K562 (cell line): ENCODE results near the gene POLR2H. TPM values are rescaled to one million over a fixed set of nuclear protein-coding genes. Genes with fewer than 3 reads are reported as not detected.

Source experiments
- CHD2 ChIP-seq: IDR thresholded peaks from 2 replicates; pipeline ENCODE4 v1.6.1; 2011; ENCODE audit warnings: low read depth, low read length
- DIDO1 ChIP-seq: fragments of 450-650 bp; IDR thresholded peaks from 2 replicates; pipeline ENCODE4 v1.6.1; 2016; ENCODE audit warnings: low read depth, missing biosample characterization, missing genetic modification characterization
- DPF2 ChIP-seq: fragments of 450-650 bp; IDR thresholded peaks from 2 replicates; pipeline ENCODE4 v1.6.1; 2016
- FOSL1 ChIP-seq: fragments of 200-800 bp; sonication (Bioruptor generic); conservative IDR thresholded peaks from 2 replicates; pipeline ENCODE4 v1.6.1; 2016; ENCODE audit warnings: missing genetic modification characterization, missing compliant biosample characterization
- GABPA ChIP-seq: fragments of 200-800 bp; sonication (Bioruptor generic); conservative IDR thresholded peaks from 2 replicates; pipeline ENCODE4 v1.6.1; 2016; ENCODE audit warnings: low read depth, missing genetic modification characterization, missing compliant biosample characterization
- GMEB1 ChIP-seq: fragments of 250-450 bp; sonication (Bioruptor Pico); IDR thresholded peaks from 2 replicates; pipeline ENCODE4 v1.4.0; 2020; ENCODE audit warnings: mild to moderate bottlenecking
- HCFC1 ChIP-seq: IDR thresholded peaks from 2 replicates; pipeline ENCODE4 v1.6.1; 2012; ENCODE audit warnings: low read depth, low read length, improper control_type of control experiment
- JUN ChIP-seq, 2 experiments: sonication (generic) in 1 of 2; formaldehyde crosslinking in 1 of 2; IDR thresholded peaks; 2 replicates each; pipeline versions ENCODE4 v1.6.1 to v1.8.0; 2012 to 2022; ENCODE audit warnings: borderline replicate concordance in 2 of 2, mild to moderate bottlenecking in 2 of 2, improper control_type of control experiment in 1 of 2, low read depth in 1 of 2, low read length in 1 of 2, missing genetic modification reagents in 1 of 2
- KDM5B ChIP-seq: fragments of 200-600 bp; sonication (generic); IDR thresholded peaks from 2 replicates; pipeline ENCODE4 v1.6.1; 2012; ENCODE audit warnings: low read depth, mild to moderate bottlenecking, moderate library complexity, low read length, control low read depth, inconsistent platforms; ENCODE audit not compliant: insufficient replicate concordance
- L3MBTL2 ChIP-seq: fragments of 450-650 bp; IDR thresholded peaks from 2 replicates; pipeline ENCODE4 v1.6.1; 2016; ENCODE audit warnings: mild to moderate bottlenecking, moderate library complexity
- MCM7 ChIP-seq, 2 experiments: fragments of 450-650 bp; IDR thresholded peaks; 2 replicates each; pipeline ENCODE4 v1.6.1; 2016 to 2018
- MEIS2 ChIP-seq: fragments of 450-650 bp; IDR thresholded peaks from 2 replicates; pipeline ENCODE4 v1.6.1; 2014; ENCODE audit warnings: mild to moderate bottlenecking; ENCODE audit not compliant: partially characterized antibody
- MYC ChIP-seq, 2 experiments: fragments of 250-450 bp in 1 of 2; sonication (Bioruptor Pico) in 1 of 2; IDR thresholded peaks; 2 replicates each; pipeline versions ENCODE4 v1.5.1 to v1.6.1; 2012 to 2021; ENCODE audit warnings: low read depth in 2 of 2, borderline replicate concordance in 1 of 2, improper control_type of control experiment in 1 of 2, low read length in 1 of 2, mild to moderate bottlenecking in 1 of 2, moderate library complexity in 1 of 2
- NFIX ChIP-seq: fragments of 250-450 bp; sonication (Bioruptor Pico); IDR thresholded peaks from 2 replicates; pipeline ENCODE4 v1.4.0; 2020; ENCODE audit warnings: low read depth, mild to moderate bottlenecking, moderate library complexity
- NFYB ChIP-seq: IDR thresholded peaks from 2 replicates; pipeline ENCODE4 v1.6.1; 2011; ENCODE audit warnings: mild to moderate bottlenecking, moderate library complexity; ENCODE audit not compliant: insufficient read length; ENCODE audit errors: extremely low read depth
- NRF1 ChIP-seq, 2 experiments: fragments of 450-650 bp; IDR thresholded peaks in 1 of 2; conservative IDR thresholded peaks in 1 of 2; 2 replicates each; pipeline ENCODE4 v1.6.1; 2014; ENCODE audit warnings: mild to moderate bottlenecking in 2 of 2
- PCBP2 ChIP-seq: fragments of 200-400 bp; formaldehyde crosslinking; IDR thresholded peaks from 2 replicates; pipeline ENCODE4 v1.6.1; 2018; ENCODE audit warnings: low read length, low read depth, mild to moderate bottlenecking, moderate library complexity; ENCODE audit not compliant: poor library complexity, severe bottlenecking
- SNRNP70 ChIP-seq: fragments of 200-400 bp; formaldehyde crosslinking; optimal IDR thresholded peaks from 2 replicates; pipeline ENCODE3; 2017; ENCODE audit warnings: low read depth, low read length
- TFAP4 ChIP-seq: sonication (generic); formaldehyde crosslinking; IDR thresholded peaks from 2 replicates; pipeline ENCODE4 v1.8.0; 2022; ENCODE audit warnings: missing genetic modification reagents, mild to moderate bottlenecking, moderate library complexity, borderline replicate concordance
- USF2 ChIP-seq: sonication (generic); formaldehyde crosslinking; IDR thresholded peaks from 2 replicates; pipeline ENCODE4 v1.5.0; 2020; ENCODE audit warnings: missing genetic modification reagents
- XRCC5 ChIP-seq: fragments of 200-400 bp; formaldehyde crosslinking; IDR thresholded peaks from 2 replicates; pipeline ENCODE4 v1.6.1; 2017; ENCODE audit warnings: low read depth, mild to moderate bottlenecking, low read length
- ZBTB33 ChIP-seq: sonication (generic); formaldehyde crosslinking; IDR thresholded peaks from 2 replicates; pipeline ENCODE4 v1.8.1; 2023; ENCODE audit warnings: mild to moderate bottlenecking, missing genetic modification reagents
- ZFP1 ChIP-seq: fragments of 450-650 bp; formaldehyde crosslinking; IDR thresholded peaks from 2 replicates; pipeline ENCODE4 v1.4.0; 2020; ENCODE audit warnings: mild to moderate bottlenecking, mixed read lengths
- ZNF274 ChIP-seq: IDR thresholded peaks from 2 replicates; pipeline ENCODE4 v1.6.1; 2011; ENCODE audit warnings: low read depth, mild to moderate bottlenecking, low read length, moderate library complexity, borderline replicate concordance
- polyA plus RNA-seq, 8 experiments: library from polyadenylated mRNA; depleted of rRNA in 4 of 8; stranded (reverse) in 5 of 8; unstranded in 3 of 8; fragments of >200 nt; fragmentation: Nextera tagmentation in 2 of 8; fragmentation: Illumina TruSeq in 1 of 8; extraction: Ambion mirVana in 2 of 8; extraction: Trizol in 1 of 8; gene quantifications; 2 replicates each; pipeline versions ENCODE4 v1.2.1 to v1.2.3, GENCODE V29; 2011 to 2014; ENCODE audit warnings: inconsistent platforms in 1 of 8, missing spikeins in 1 of 8
- total RNA-seq, 7 experiments: library from RNA; depleted of rRNA in 6 of 7; stranded (reverse); fragments of >200 nt in 6 of 7; fragmentation: Illumina TruSeq in 2 of 7; extraction: Trizol in 2 of 7; gene quantifications; 2 replicates each; pipeline versions ENCODE4 v1.2.1 to v1.2.3, GENCODE V29; 2011 to 2021; ENCODE audit warnings: low replicate concordance in 1 of 7

POLR2H gene
- total and polyA plus RNA-seq, 9 of the 15 experiments (the other 6 are each of a cell fraction or from before 2014, with no cell fraction given) = 128 to 512 (median 220) TPM

- peak; percentile 99 for TF ChIP-seq USF2 (CRISPR knock-in tag)
- peak; percentile 24; the same call in 1 of the 2 replicates for TF ChIP-seq CHD2
- TF ChIP-seq MEIS2 = peak; percentile 66
- TF ChIP-seq DPF2 = 0 out of 2 replicates have a peak, but pooled peaks have one; percentile 3
- TF ChIP-seq L3MBTL2 = 0 out of 2 replicates have a peak, but pooled peaks have one; percentile 51
- TF ChIP-seq PCBP2 = peak; percentile 3
- peak; percentile 84 for TF ChIP-seq GMEB1 (CRISPR knock-in tag)
- peak; percentile 26; the same call in 1 of the 2 replicates for TF ChIP-seq TFAP4 (CRISPR knock-in tag)
- TF ChIP-seq GABPA (tag) = peak; percentile 80
- 0 out of 2 replicates have a peak, but pooled peaks have one; percentile 20 for TF ChIP-seq ZBTB33
- no peak for TF ChIP-seq MCM7 (IDR thresholded peaks at IDR 0.05)
- no peak for TF ChIP-seq FOSL1 (tag)
- TF ChIP-seq HCFC1 = peak; percentile 27; the same call in 1 of the 2 replicates
- peak; percentile 90 to 91 for TF ChIP-seq NRF1 (conservative IDR thresholded peaks at IDR 0.05 in 1 of 2, IDR thresholded peaks at IDR 0.05 in 1 of 2)
- TF ChIP-seq NFIX (CRISPR knock-in tag) = no peak
- peak; percentile 49; the same call in 1 of the 2 replicates for TF ChIP-seq JUN (IDR thresholded peaks at IDR 0.05; ENCODE audit: borderline replicate concordance, low read depth, low read length)
- TF ChIP-seq JUN (CRISPR knock-in tag; IDR thresholded peaks at IDR 0.05; ENCODE audit: borderline replicate concordance) = no peak
- no peak for TF ChIP-seq NFYB
- peak; percentile 87 for TF ChIP-seq KDM5B
- no peak for TF ChIP-seq ZNF274
- TF ChIP-seq DIDO1 (tag) = no peak
- TF ChIP-seq ZFP1 (CRISPR knock-in tag) = no peak
- TF ChIP-seq MYC (IDR thresholded peaks at IDR 0.05; ENCODE audit: low read depth, low read length) = peak; percentile 98
- TF ChIP-seq MYC (CRISPR knock-in tag; IDR thresholded peaks at IDR 0.05; ENCODE audit: borderline replicate concordance, low read depth) = no peak
- no peak for TF ChIP-seq SNRNP70
- no peak for TF ChIP-seq XRCC5
Measured at GRCh38 chr3:184314363-184314699, 47.2 kb upstream of the POLR2H start, which contains the start of gene EIF4G1 (continued).
